ENCODE data around the gene CRISP2. TPM values are rescaled to one million over a fixed set of nuclear protein-coding genes. Genes with fewer than 3 reads are reported as not detected.
"Not testable (repeated sequence)": the region's sequence is repeated elsewhere in the genome, so short reads cannot be mapped to it uniquely, and the experiment has no call there.

The CRISP2 gene, protein sequence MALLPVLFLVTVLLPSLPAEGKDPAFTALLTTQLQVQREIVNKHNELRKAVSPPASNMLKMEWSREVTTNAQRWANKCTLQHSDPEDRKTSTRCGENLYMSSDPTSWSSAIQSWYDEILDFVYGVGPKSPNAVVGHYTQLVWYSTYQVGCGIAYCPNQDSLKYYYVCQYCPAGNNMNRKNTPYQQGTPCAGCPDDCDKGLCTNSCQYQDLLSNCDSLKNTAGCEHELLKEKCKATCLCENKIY
- not detected in 2 replicates for total RNA-seq

DNA sequence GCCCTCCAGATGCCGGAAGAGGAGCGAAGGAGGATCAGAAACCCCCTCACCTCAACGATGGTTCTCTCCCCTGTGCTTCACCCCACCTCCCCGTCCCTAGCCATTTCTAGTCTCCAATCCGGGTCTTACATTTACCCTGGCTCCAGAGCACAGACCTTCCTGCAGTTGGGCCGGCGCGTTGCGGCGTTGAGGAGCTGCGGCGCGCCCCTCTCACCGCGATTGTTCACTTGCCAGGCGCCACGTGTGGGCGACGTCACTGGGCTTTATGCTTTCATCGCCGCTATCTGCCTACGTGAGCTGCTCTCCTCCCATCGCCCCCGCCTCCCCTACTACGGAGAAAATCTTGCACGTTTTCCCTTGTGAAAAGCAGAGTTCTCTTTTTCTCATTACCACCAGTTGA lies at the start of gene CRISP2:
TSS of gene CRISP2 (minus strand) at position 198 of the 400 bp plus-strand sequence. CDS start 4,347 bp downstream, outside the sequence.
- intact Hi-C loops (cut with micrococcal nuclease): no loop called here
- H3K4me3 Mint-ChIP-seq: no peak within 1 kb of the TSS

DNA sequence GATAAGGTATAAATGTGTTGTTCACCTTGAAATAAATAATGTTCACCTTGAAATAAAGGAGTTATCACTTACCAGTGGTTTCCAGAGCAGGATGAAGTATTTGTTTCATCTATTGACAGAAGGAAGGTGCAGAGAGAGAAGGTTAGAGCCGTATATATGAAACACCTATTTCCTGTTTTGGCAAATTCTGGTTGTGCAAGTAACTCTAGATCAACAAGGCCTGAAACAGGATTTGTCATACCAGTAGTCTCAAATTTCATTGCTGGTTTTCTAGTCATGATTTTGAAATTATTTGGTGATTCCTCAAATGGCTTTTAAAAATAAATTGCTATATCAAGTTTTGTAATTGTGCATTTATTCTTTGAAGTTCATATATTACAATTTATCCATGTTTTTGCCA lies 30.9 kb upstream of the CRISP2 start, which contains the start of gene CRISP3:
TSS of gene CRISP3 (minus strand) at position 130 of the 400 bp plus-strand sequence. CDS start at position 109, 21 bp downstream.
- intact Hi-C loops (cut with micrococcal nuclease): no loop called here
- Mint-ChIP-seq H3K27me3 (ENCODE audit: insufficient read depth) (no peaks in the 10 kb centered on the region), H3K36me3 (ENCODE audit: low read depth) (no peaks in the 10 kb centered on the region), H3K4me1 (ENCODE audit: low read depth) (no peaks in the 10 kb centered on the region), H3K9me3 (no peaks in the 10 kb centered on the region), H3K27ac (no peak within 1 kb of the TSS), H3K4me3 (no peak within 1 kb of the TSS)
- no peak for DNase-seq (ENCODE audit: low spot score)

More for the DNA sequence above, at the start of gene CRISP2:
- H3K27ac Mint-ChIP-seq: no peak within 1 kb of the TSS
- no peak for DNase-seq (ENCODE audit: low spot score)
- H3K9me3 Mint-ChIP-seq: peaks cover 3% of the 10 kb centered on the region
- no peaks in the 10 kb centered on the region for H3K4me1 Mint-ChIP-seq (ENCODE audit: low read depth)
- no peaks in the 10 kb centered on the region for H3K27me3 Mint-ChIP-seq (ENCODE audit: insufficient read depth)
- H3K36me3 Mint-ChIP-seq (ENCODE audit: low read depth): no peaks in the 10 kb centered on the region

DNA sequence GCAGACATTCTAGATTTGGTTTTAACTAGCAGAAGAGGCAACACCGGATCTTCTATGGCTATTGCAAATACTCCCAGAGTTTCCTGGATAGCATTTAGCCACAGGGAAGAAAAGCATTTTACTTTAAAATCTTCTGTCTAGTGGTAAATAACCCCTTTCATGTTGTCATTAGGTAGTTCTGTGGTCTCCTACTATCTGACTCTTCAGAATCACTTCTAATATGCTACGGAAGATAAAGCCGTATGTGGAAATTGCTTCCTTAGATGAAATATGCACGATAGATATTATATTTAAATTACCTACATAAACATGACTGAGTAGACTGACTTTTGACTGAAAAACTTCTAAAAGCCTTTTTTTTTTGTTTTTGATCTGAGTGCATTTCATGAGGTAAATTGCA lies 30.1 kb upstream of the CRISP2 start:
- no peaks in the 10 kb centered on the region for H3K36me3 Mint-ChIP-seq (ENCODE audit: low read depth)
- H3K9me3 Mint-ChIP-seq: no peaks in the 10 kb centered on the region
- no peaks in the 10 kb centered on the region for H3K27me3 Mint-ChIP-seq (ENCODE audit: insufficient read depth)
- no peak overlapping the region for H3K4me3 Mint-ChIP-seq
- no peak overlapping the region for H3K27ac Mint-ChIP-seq
- no peak for DNase-seq (ENCODE audit: low spot score)
- no peaks in the 10 kb centered on the region for H3K4me1 Mint-ChIP-seq (ENCODE audit: low read depth)
- intact Hi-C loops (cut with micrococcal nuclease): no loop called here

DNA sequence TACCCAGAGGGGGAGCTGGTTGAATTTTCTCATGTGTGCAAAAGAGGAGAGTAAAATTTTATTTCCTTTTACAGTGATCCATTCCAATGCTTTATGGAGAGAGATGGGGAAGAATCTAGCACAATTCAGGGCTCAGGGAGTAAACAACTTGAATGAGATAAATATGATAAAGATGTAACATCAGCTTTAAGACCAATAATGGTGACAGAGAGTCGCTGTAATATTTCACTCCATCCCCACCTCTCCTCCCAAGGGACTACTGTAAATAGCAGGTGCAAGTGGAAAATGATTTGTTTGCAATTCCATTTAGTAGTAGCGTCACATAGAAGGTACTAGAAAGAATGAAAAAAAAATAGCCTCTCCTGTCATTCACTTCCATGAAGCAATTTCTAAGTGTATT lies 26.1 kb upstream of the CRISP2 start:
- Mint-ChIP-seq H3K4me1 (ENCODE audit: low read depth) (no peaks in the 10 kb centered on the region), H3K9me3 (no peaks in the 10 kb centered on the region)

DNA sequence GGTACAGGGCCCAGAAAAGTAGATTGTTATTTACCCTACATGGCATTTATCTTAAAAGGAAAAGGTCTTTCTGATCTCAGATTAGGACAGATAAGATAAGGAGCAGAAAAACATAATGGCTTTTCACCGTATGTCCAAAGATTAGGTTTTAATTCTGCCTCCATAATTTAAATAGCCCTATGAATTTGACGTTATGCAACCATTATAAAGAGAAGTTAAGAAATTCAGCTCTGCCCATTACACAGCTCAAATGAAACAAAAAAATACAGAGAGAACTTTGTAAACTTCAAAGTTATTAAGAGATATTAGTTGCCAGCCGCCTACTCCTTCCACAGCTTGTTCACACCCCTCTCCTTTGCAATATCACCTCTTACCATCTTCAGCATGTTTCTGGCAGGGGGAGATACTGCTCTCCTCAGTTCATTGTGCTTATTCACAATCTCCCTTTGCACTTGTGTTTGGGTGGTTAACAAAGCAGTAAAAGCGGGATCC lies 22.7 kb upstream of the CRISP2 start:
- H3K4me3 Mint-ChIP-seq: no peak overlapping the region
- H3K36me3 Mint-ChIP-seq (ENCODE audit: low read depth): no peaks in the 10 kb centered on the region
- intact Hi-C loops (cut with micrococcal nuclease): no loop called here
- no peak for DNase-seq (ENCODE audit: low spot score)
- no peaks in the 10 kb centered on the region for H3K9me3 Mint-ChIP-seq
- peaks cover 2% of the 10 kb centered on the region for H3K27me3 Mint-ChIP-seq (ENCODE audit: insufficient read depth)
- H3K4me1 Mint-ChIP-seq (ENCODE audit: low read depth): no peaks in the 10 kb centered on the region
- no peak overlapping the region for H3K27ac Mint-ChIP-seq

More for the DNA sequence above, 26.1 kb upstream of the CRISP2 start:
- intact Hi-C loops (cut with micrococcal nuclease): no loop called here
- Mint-ChIP-seq H3K27ac (no peak overlapping the region), H3K36me3 (ENCODE audit: low read depth) (no peaks in the 10 kb centered on the region), H3K27me3 (ENCODE audit: insufficient read depth) (peaks cover 2% of the 10 kb centered on the region), H3K4me3 (no peak overlapping the region)
- DNase-seq (ENCODE audit: low spot score): no peak

DNA sequence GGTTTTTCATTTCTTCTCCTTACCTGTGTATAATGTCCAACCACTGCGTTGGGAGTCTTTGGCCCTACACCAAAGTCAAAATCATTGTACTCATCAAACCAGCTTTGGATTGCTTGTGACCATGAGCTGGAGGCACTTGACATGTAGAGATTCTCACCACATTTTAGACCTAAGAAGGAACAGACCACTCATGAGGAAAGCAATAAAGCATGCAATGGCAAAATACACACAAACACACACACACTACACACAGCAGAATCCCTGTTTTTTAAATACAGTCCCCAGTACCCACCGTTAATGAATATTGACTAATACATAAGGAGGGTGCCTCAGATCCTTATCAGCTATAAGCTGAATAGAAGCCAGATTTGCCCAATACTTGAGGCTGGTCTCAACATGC lies 20.3 kb upstream of the CRISP2 start:
- no peak overlapping the region for H3K27ac Mint-ChIP-seq
- H3K4me1 Mint-ChIP-seq (ENCODE audit: low read depth): no peaks in the 10 kb centered on the region
- no peaks in the 10 kb centered on the region for H3K36me3 Mint-ChIP-seq (ENCODE audit: low read depth)
- intact Hi-C loops (cut with micrococcal nuclease): no loop called here
- no peak overlapping the region for H3K4me3 Mint-ChIP-seq
- no peaks in the 10 kb centered on the region for H3K9me3 Mint-ChIP-seq
- peaks cover 2% of the 10 kb centered on the region for H3K27me3 Mint-ChIP-seq (ENCODE audit: insufficient read depth)
- DNase-seq (ENCODE audit: low spot score): no peak

DNA sequence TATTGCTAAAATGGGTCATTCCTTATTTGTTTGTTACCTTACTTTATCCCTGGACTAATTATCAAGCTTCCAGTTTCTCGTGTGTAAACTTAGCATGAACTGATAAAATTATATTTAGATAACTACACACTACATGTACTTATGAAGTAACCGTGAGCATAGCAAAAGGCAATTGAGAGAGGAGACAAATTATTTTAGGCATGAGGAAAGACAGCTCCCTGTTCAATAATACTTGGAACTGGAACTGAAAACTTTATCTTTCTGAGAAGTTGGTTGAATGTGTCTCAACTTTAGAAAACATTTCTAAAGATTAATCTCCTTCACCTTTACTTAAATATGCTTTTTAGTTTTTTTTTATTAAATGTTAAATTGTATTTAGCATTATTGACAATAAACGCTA lies 19.4 kb upstream of the CRISP2 start:
- intact Hi-C loops (cut with micrococcal nuclease): no loop called here
- H3K9me3 Mint-ChIP-seq: no peaks in the 10 kb centered on the region
- H3K27me3 Mint-ChIP-seq (ENCODE audit: insufficient read depth): peaks cover 2% of the 10 kb centered on the region
- DNase-seq (ENCODE audit: low spot score): no peak
- H3K27ac Mint-ChIP-seq: no peak overlapping the region
- H3K36me3 Mint-ChIP-seq (ENCODE audit: low read depth): no peaks in the 10 kb centered on the region
- H3K4me3 Mint-ChIP-seq: no peak overlapping the region
- H3K4me1 Mint-ChIP-seq (ENCODE audit: low read depth): no peaks in the 10 kb centered on the region

DNA sequence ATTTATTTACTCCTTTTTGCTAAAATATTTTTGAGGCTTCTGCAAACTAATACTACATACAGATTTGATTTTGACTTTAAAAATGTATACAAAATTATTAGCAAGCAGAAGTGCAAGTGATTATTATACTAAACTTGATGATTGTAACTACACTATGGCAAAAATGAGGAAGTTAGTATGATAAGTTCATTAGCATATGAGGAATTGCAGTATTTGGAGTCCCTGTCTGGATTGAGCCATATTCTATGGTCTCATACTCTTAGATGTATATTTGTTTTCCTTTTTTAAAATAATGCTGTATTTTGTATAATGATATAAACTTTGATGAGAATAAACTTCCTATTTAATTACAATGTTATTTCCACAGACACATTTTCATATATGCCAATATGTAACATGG lies 16.9 kb upstream of the CRISP2 start:
- intact Hi-C loops (cut with micrococcal nuclease): no loop called here
- Mint-ChIP-seq H3K4me1 (ENCODE audit: low read depth) (no peaks in the 10 kb centered on the region), H3K27ac (no peak overlapping the region), H3K9me3 (no peaks in the 10 kb centered on the region), H3K4me3 (no peak overlapping the region), H3K36me3 (ENCODE audit: low read depth) (no peaks in the 10 kb centered on the region), H3K27me3 (ENCODE audit: insufficient read depth) (no peaks in the 10 kb centered on the region)
- no peak for DNase-seq (ENCODE audit: low spot score)

DNA sequence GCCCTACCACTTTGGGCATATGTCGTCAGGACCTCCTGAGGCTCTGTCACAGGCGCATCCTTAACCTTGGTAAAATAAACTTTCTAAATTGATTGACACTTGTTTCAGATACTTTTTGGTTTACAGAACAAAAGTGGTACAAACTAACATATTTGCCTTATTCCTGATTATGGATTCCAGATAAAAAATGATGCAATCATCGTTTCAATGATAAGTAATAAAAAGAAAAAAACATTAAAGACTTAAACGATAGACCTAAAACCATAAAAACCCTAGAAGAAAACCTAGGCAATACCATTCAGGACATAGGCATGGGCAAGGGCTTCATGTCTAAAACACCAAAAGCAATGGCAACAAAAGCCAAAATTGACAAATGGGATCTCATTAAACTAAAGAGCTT lies 10.6 kb upstream of the CRISP2 start:
- DNase-seq (ENCODE audit: low spot score); H3K9me3 Mint-ChIP-seq; H3K36me3 Mint-ChIP-seq (ENCODE audit: low read depth); H3K4me3 Mint-ChIP-seq; H3K27ac Mint-ChIP-seq; H3K4me1 Mint-ChIP-seq (ENCODE audit: low read depth); intact Hi-C loops (cut with micrococcal nuclease); H3K27me3 Mint-ChIP-seq (ENCODE audit: insufficient read depth): not testable (repeated sequence)

DNA sequence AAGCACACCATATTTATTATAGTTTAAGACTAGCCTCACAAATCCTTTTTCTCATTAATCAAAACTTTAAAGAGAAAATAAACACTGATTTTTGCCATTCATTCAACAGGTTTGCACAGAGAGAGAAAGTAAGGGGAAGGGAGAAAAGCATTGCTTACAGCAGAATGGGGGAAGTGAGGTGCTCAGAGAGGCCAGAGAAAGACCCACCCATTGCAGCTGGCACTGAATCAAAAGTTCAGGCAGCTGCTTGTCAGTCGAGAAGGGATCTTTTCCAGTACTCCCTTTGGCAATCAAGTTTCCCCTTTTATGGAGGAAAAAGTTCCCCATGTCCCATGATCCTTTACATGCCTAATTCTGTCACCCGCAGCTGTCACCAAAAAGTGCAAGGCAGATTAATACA lies 8.0 kb upstream of the CRISP2 start:
- no peaks in the 10 kb centered on the region for H3K36me3 Mint-ChIP-seq (ENCODE audit: low read depth)
- no peaks in the 10 kb centered on the region for H3K9me3 Mint-ChIP-seq
- intact Hi-C loops (cut with micrococcal nuclease): no loop called here
- H3K4me1 Mint-ChIP-seq (ENCODE audit: low read depth): no peaks in the 10 kb centered on the region
- H3K27me3 Mint-ChIP-seq (ENCODE audit: insufficient read depth): no peaks in the 10 kb centered on the region
- no peak overlapping the region for H3K4me3 Mint-ChIP-seq
- no peak overlapping the region for H3K27ac Mint-ChIP-seq
- DNase-seq (ENCODE audit: low spot score): no peak

DNA sequence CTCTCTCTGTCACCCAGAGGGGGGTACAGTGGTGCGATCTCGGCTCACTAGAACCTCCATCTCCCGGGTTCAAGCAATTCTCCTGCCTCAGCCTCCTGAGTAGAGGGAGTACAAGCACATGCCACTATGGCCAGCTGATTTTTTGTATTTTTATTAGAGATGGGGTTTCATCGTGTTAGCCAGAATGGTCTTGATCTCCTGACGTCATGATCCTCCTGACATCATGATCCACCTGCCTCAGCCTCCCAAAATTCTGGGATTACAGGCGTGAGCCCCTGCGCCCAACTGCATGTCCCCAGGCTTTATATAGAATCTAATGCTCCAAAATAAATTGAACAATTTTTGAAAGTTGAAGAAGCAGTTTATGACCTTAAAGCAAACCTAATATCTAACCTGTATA lies 7.0 kb upstream of the CRISP2 start:
- intact Hi-C loops (cut with micrococcal nuclease): no loop called here

DNA sequence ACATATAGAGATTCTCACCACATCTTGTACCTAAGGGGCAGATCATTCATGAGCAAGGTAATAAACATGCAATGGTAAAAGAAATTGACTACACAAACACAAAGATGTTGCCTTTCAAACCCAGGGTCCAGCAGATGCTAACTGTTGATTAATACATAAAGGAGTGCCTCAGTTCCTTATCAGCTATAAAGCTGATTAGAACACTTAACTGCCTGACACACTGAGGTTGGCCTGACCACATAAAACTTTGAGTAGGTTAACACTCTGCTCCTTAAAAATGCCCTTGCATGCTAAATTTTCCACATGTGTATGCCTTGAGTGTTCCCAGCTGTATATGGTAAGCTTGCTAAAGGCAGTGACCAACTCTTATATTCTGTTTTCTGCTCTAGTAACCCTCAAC lies 14.9 kb downstream of the CRISP2 start:
- Mint-ChIP-seq H3K9me3 (peaks cover 11% of the 10 kb centered on the region), H3K36me3 (ENCODE audit: low read depth) (no peaks in the 10 kb centered on the region), H3K4me3 (no peak overlapping the region), H3K27me3 (ENCODE audit: insufficient read depth) (no peaks in the 10 kb centered on the region), H3K27ac (no peak overlapping the region), H3K4me1 (ENCODE audit: low read depth) (no peaks in the 10 kb centered on the region)
- intact Hi-C loops (cut with micrococcal nuclease): no loop called here
- no peak for DNase-seq (ENCODE audit: low spot score)

More for the DNA sequence above, 7.0 kb upstream of the CRISP2 start:
- H3K27ac Mint-ChIP-seq: no peak overlapping the region
- no peaks in the 10 kb centered on the region for H3K27me3 Mint-ChIP-seq (ENCODE audit: insufficient read depth)
- no peak overlapping the region for H3K4me3 Mint-ChIP-seq
- DNase-seq (ENCODE audit: low spot score): no peak
- H3K9me3 Mint-ChIP-seq: no peaks in the 10 kb centered on the region
- no peaks in the 10 kb centered on the region for H3K4me1 Mint-ChIP-seq (ENCODE audit: low read depth)
- no peaks in the 10 kb centered on the region for H3K36me3 Mint-ChIP-seq (ENCODE audit: low read depth)

DNA sequence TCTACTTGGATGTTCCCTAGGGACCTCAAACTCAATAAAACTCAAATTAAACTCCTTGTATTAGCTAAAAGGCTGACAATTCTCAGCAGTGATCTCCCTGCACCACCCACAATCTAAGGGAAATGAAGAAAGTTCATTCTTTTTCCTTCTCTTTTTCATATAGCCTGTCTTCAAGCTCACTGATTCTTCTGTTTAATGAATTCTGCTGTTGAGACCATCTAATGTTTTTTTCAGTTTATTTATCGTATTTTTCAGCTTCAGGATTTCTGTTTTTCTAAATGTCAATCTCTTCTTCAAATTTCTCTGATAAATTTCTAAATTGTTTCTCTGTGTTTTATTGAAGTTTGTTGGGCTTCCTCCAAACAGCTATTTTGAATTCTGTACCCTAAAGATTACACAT lies 19.8 kb downstream of the CRISP2 start:
- DNase-seq (ENCODE audit: low spot score): no peak
- H3K4me3 Mint-ChIP-seq: no peak overlapping the region
- no peaks in the 10 kb centered on the region for H3K27me3 Mint-ChIP-seq (ENCODE audit: insufficient read depth)
- intact Hi-C loops (cut with micrococcal nuclease): no loop called here
- H3K4me1 Mint-ChIP-seq (ENCODE audit: low read depth): no peaks in the 10 kb centered on the region
- H3K9me3 Mint-ChIP-seq: peaks cover 17% of the 10 kb centered on the region
- H3K36me3 Mint-ChIP-seq (ENCODE audit: low read depth): no peaks in the 10 kb centered on the region
- H3K27ac Mint-ChIP-seq: no peak overlapping the region

DNA sequence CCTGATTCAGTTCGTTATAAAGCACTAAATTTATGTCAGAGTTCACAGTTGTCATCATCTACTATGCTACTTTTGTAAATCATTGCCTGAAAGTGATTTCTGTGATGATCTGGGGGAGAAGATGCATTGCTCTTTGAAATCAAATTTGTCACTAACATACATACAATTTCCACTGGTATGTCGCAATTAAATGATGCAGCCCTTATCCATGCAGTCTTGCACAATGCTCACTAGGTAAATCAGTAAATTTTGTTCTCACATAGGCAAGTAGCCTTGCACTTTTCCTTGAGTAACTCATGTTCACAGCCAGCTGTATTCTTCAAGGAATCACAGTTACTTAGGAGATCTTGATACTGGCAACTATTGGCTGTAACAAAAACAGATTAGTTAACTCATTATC lies 20.8 kb downstream of the CRISP2 start:
- no peak for DNase-seq (ENCODE audit: low spot score)
- intact Hi-C loops (cut with micrococcal nuclease): no loop called here
- peaks cover 17% of the 10 kb centered on the region for H3K9me3 Mint-ChIP-seq
- no peaks in the 10 kb centered on the region for H3K27me3 Mint-ChIP-seq (ENCODE audit: insufficient read depth)
- no peak overlapping the region for H3K4me3 Mint-ChIP-seq
- H3K4me1 Mint-ChIP-seq (ENCODE audit: low read depth): no peaks in the 10 kb centered on the region
- no peaks in the 10 kb centered on the region for H3K36me3 Mint-ChIP-seq (ENCODE audit: low read depth)
- no peak overlapping the region for H3K27ac Mint-ChIP-seq
